ENCODE data around the gene EVA1B.

GRCh38 chr1:36303244-36303643 is 20.2 kb downstream of the EVA1B start:
- TF ChIP-seq CTCF (IDR thresholded peaks at IDR 0.05 in 2 of 3, conservative IDR thresholded peaks at IDR 0.05 in 1 of 3; ENCODE audit: borderline replicate concordance in 1 of 3, insufficient read depth in 1 of 3, low read depth in 2 of 3, low read length in 2 of 3): no peak
- no peak for TF ChIP-seq SP1 (IDR thresholded peaks at IDR 0.05; ENCODE audit: low read depth)
- no peak for TF ChIP-seq FOSL1 (IDR thresholded peaks at IDR 0.05; ENCODE audit: low read depth)
